Parathyroid adenoma (tissue), 2 donors: ENCODE data around the gene ERVK3-1.

Experiments
- H2AFZ ChIP-seq: fragments of 300-600 bp; sonication (generic); one replicate; pipeline ENCODE4 v1.7.0; 2017; ENCODE audit warnings: antibody characterized with exemption, mild to moderate bottlenecking
- H3K27ac ChIP-seq: fragments of 300-600 bp; sonication (generic); one replicate; pipeline ENCODE4 v1.7.0; 2017
- H3K27me3 ChIP-seq: fragments of 300-600 bp; sonication (generic); one replicate; pipeline ENCODE4 v1.7.0; 2017; ENCODE audit warnings: low read length; ENCODE audit not compliant: control insufficient read depth, insufficient read depth
- H3K36me3 ChIP-seq: fragments of 300-600 bp; sonication (generic); one replicate; pipeline ENCODE4 v1.7.0; 2017; ENCODE audit warnings: low read length; ENCODE audit not compliant: control insufficient read depth, insufficient read depth
- H3K4me1 ChIP-seq: fragments of 300-600 bp; sonication (generic); one replicate; pipeline ENCODE4 v1.7.0; 2017; ENCODE audit warnings: control low read depth
- H3K4me2 ChIP-seq: fragments of 300-600 bp; sonication (generic); one replicate; pipeline ENCODE4 v1.7.0; 2017; ENCODE audit warnings: low read length
- H3K4me3 ChIP-seq: fragments of 300-600 bp; sonication (generic); one replicate; pipeline ENCODE4 v1.7.0; 2017; ENCODE audit warnings: low read depth, low read length
- H3K79me2 ChIP-seq: fragments of 300-600 bp; sonication (generic); one replicate; pipeline ENCODE4 v1.7.0; 2017; ENCODE audit warnings: control low read depth
- H3K9ac ChIP-seq: fragments of 300-600 bp; sonication (generic); one replicate; pipeline ENCODE4 v1.7.0; 2017; ENCODE audit warnings: mild to moderate bottlenecking
- H3K9me3 ChIP-seq: fragments of 300-600 bp; sonication (generic); one replicate; pipeline ENCODE4 v1.7.0; 2017; ENCODE audit warnings: low read length; ENCODE audit not compliant: control insufficient read depth
- TF ChIP-seq, protein P1 (sequence below): fragments of 300-600 bp; sonication (generic); IDR thresholded peaks from one replicate; pipeline ENCODE4 v1.7.0; 2017; ENCODE audit warnings: antibody characterized with exemption, mild to moderate bottlenecking
- donor health status: primary hyperparathyroidism.

Gene ERVK3-1

DNA sequence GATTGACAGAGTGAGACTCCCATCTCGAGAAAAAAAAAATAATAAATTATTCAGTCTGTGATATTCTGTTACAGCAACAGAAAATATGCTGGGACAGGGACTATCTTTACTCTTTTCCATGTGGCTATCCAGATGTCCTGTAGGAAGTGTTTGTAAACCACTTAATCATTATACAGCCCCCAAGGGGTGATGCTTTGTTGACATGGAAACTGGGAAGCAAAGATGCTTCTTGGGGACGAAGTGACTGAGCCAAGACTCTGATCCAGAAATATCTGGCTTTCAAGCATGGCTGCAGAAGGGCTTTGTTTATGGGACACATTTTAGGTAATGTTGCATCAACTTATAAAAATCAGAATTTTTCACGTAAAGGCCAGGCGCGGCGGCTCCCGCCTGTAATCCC, 21.0 kb upstream of the ERVK3-1 start:
- Histone ChIP-seq H3K27ac (no peak overlapping the region), H2AFZ (no peak overlapping the region), H3K4me2 (no peak overlapping the region), H3K9ac (no peak overlapping the region), H3K9me3 (no peaks in the 10 kb centered on the region), H3K79me2 (peaks cover 31% of the 10 kb centered on the region), H3K27me3 (no peaks in the 10 kb centered on the region), H3K4me3 (no peak overlapping the region), H3K4me1 (peaks cover 2% of the 10 kb centered on the region), H3K36me3 (no peaks in the 10 kb centered on the region)
- TF ChIP-seq, protein P1, sequence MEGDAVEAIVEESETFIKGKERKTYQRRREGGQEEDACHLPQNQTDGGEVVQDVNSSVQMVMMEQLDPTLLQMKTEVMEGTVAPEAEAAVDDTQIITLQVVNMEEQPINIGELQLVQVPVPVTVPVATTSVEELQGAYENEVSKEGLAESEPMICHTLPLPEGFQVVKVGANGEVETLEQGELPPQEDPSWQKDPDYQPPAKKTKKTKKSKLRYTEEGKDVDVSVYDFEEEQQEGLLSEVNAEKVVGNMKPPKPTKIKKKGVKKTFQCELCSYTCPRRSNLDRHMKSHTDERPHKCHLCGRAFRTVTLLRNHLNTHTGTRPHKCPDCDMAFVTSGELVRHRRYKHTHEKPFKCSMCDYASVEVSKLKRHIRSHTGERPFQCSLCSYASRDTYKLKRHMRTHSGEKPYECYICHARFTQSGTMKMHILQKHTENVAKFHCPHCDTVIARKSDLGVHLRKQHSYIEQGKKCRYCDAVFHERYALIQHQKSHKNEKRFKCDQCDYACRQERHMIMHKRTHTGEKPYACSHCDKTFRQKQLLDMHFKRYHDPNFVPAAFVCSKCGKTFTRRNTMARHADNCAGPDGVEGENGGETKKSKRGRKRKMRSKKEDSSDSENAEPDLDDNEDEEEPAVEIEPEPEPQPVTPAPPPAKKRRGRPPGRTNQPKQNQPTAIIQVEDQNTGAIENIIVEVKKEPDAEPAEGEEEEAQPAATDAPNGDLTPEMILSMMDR = no peak

DNA sequence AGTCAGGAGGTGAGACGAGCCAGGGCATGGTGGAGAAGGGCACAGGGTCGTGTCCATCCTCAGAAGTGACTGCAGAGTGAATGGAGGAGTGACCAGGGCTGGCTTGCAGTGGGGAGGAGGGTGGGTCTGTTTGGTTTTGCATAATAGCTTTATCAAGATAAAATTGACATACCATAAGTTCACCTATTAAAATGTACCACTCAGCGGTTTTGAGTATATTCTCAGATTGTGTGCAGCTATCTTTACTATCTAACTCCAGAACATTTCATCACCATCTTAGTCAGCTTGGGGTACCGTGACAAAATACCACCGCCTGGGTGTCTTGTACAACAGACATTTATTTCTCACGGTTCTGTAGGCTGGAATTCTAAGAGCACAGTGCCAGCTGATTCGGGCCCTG, 13.2 kb upstream of the ERVK3-1 start:
- Histone ChIP-seq H2AFZ (no peak overlapping the region), H3K79me2 (peaks cover 16% of the 10 kb centered on the region), H3K4me3 (no peak overlapping the region), H3K4me2 (no peak overlapping the region), H3K36me3 (no peaks in the 10 kb centered on the region), H3K9me3 (no peaks in the 10 kb centered on the region), H3K4me1 (no peaks in the 10 kb centered on the region), H3K27me3 (no peaks in the 10 kb centered on the region), H3K9ac (no peak overlapping the region), H3K27ac (no peak overlapping the region)
- TF ChIP-seq, protein P1 = no peak

DNA sequence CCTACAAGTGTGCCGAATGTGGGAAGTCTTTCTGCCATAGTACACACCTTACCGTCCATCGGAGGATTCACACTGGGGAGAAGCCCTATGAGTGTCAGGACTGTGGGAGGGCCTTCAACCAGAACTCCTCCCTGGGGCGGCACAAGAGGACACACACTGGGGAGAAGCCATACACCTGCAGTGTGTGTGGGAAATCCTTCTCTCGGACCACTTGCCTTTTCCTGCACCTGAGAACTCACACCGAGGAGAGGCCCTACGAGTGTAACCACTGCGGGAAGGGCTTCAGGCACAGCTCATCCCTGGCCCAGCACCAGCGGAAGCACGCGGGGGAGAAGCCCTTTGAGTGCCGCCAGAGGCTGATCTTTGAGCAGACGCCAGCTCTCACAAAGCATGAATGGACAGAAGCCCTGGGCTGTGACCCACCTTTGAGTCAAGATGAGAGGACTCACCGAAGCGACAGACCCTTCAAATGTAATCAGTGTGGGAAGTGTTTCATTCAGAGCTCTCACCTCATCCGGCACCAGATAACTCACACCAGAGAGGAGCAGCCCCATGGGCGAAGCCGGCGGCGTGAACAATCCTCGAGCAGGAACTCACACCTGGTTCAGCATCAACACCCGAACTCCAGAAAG, 10.3 kb upstream of the ERVK3-1 start:
- H3K4me2 ChIP-seq = no peak overlapping the region
- H3K4me1 ChIP-seq = no peaks in the 10 kb centered on the region
- TF ChIP-seq, protein P1 = no peak
- no peaks in the 10 kb centered on the region for H3K9me3 ChIP-seq
- no peak overlapping the region for H3K4me3 ChIP-seq
- no peak overlapping the region for H2AFZ ChIP-seq
- no peak overlapping the region for H3K9ac ChIP-seq
- peaks cover 17% of the 10 kb centered on the region for H3K79me2 ChIP-seq
- H3K27ac ChIP-seq = no peak overlapping the region
- no peaks in the 10 kb centered on the region for H3K36me3 ChIP-seq
- H3K27me3 ChIP-seq = no peaks in the 10 kb centered on the region

DNA sequence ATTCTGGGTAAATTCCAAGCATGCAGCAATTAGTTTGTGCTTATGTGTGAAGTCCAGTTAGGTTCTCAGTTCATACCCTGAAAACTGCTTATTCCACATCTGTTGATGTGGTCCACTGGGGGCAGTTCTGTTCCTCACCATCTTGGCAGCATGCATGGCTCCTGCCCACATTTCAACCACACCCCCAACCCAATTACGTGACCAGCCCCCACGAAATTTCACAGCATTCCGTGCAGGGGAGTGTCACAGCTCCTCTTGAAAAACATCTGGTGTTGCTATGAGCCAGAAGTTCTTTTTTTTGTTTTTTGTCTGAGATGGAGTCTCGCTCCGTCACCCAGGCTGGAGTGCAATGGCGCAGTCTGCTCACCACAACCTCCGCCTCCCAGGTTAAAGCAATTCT, 9.1 kb upstream of the ERVK3-1 start:
- Histone ChIP-seq H3K4me2 (no peak overlapping the region), H2AFZ (no peak overlapping the region), H3K9me3 (no peaks in the 10 kb centered on the region), H3K4me3 (no peak overlapping the region), H3K27me3 (no peaks in the 10 kb centered on the region), H3K79me2 (peaks cover 21% of the 10 kb centered on the region), H3K4me1 (no peaks in the 10 kb centered on the region), H3K9ac (no peak overlapping the region), H3K36me3 (no peaks in the 10 kb centered on the region), H3K27ac (no peak overlapping the region)
- TF ChIP-seq, protein P1 = no peak

DNA sequence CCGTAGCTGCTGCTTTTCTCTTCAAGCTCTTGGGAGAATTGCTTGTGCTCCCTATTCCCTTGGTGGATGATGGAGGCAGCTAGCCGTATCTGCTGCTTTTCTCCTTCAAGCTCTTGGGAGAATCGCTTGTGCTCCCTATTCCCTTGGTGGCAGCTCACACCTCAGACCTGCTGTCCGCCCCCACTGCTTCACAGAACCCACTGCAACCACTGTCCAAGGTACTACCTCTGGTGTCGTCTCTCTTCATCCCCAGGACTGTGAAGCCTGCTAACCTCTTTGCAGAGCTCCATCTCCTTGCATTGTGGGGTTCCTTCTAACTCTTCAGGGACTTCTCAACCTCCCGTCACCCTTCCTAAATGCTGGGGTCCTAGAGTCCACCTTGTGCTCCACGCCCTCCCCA, 4.6 kb upstream of the ERVK3-1 start:
- no peaks in the 10 kb centered on the region for H3K36me3 ChIP-seq
- no peak overlapping the region for H3K4me2 ChIP-seq
- no peak overlapping the region for H3K27ac ChIP-seq

More for the DNA sequence above, 4.6 kb upstream of the ERVK3-1 start:
- H2AFZ ChIP-seq = no peak overlapping the region
- no peak overlapping the region for H3K9ac ChIP-seq
- peaks cover 18% of the 10 kb centered on the region for H3K79me2 ChIP-seq
- H3K27me3 ChIP-seq = no peaks in the 10 kb centered on the region
- no peaks in the 10 kb centered on the region for H3K9me3 ChIP-seq
- H3K4me1 ChIP-seq = no peaks in the 10 kb centered on the region
- H3K4me3 ChIP-seq = no peak overlapping the region
- TF ChIP-seq, protein P1 = no peak
